Lung (tissue), 12 donors: Measurements from ENCODE around the gene DHCR7. TPM values are rescaled to one million over a fixed set of nuclear protein-coding genes. Genes with fewer than 3 reads are reported as not detected.
A peak's percentile ranks its signal among the peaks of the same experiment; 100 is the strongest.

ENCODE experiments used
- ATAC-seq: fragments of 200-7000 bp; cut with Tn5 transposase; one replicate; pipeline ENCODE4 v1.9.1; 2020; ENCODE audit warnings: moderate number of reproducible peaks; ENCODE audit not compliant: insufficient read depth, low FRiP score
- DNase-seq, 3 donors: peaks; one replicate each; pipeline ENCODE4 v3.0.0-alpha.2; 2013 to 2017
- H3K27ac ChIP-seq, 2 donors: one replicate each; pipeline ENCODE4 v1.5.1; 2013; ENCODE audit warnings: mild to moderate bottlenecking in 2 of 2, moderate library complexity in 2 of 2, control low read depth in 1 of 2, inconsistent platforms in 1 of 2, low read depth in 1 of 2, low read length in 1 of 2
- H3K27me3 ChIP-seq, 3 donors: one replicate each; pipeline ENCODE4 v1.5.1; 2013; ENCODE audit warnings: low read length in 2 of 3; ENCODE audit not compliant: control insufficient read depth in 3 of 3, insufficient read depth in 3 of 3
- H3K36me3 ChIP-seq, 4 donors: one replicate each; pipeline ENCODE4 v1.5.1; 2013; ENCODE audit warnings: low read length in 4 of 4, mild to moderate bottlenecking in 1 of 4, moderate library complexity in 1 of 4; ENCODE audit not compliant: control insufficient read depth in 4 of 4, insufficient read depth in 4 of 4
- H3K4me1 ChIP-seq, 5 donors: one replicate each; pipeline ENCODE4 v1.5.1; 2013; ENCODE audit warnings: low read length in 5 of 5, mild to moderate bottlenecking in 2 of 5, moderate library complexity in 1 of 5; ENCODE audit not compliant: control insufficient read depth in 5 of 5, insufficient read depth in 5 of 5
- H3K4me3 ChIP-seq: one replicate; pipeline ENCODE4 v1.5.1; 2013; ENCODE audit warnings: mild to moderate bottlenecking, control low read depth, moderate library complexity
- H3K9ac ChIP-seq, 2 donors: one replicate each; pipeline ENCODE4 v1.5.1; 2013; ENCODE audit warnings: low read length in 2 of 2, control low read depth in 1 of 2; ENCODE audit not compliant: insufficient read depth in 1 of 2
- H3K9me3 ChIP-seq, 4 donors: one replicate each; pipeline ENCODE4 v1.5.1; 2013; ENCODE audit warnings: low read length in 3 of 4, mild to moderate bottlenecking in 1 of 4, moderate library complexity in 1 of 4; ENCODE audit not compliant: control insufficient read depth in 4 of 4, insufficient read depth in 3 of 4
- CTCF ChIP-seq: IDR thresholded peaks from 2 replicates; pipeline ENCODE4 v1.5.1; 2012; ENCODE audit warnings: mild to moderate bottlenecking; ENCODE audit errors: control extremely low read depth, extremely low read depth
- WGBS, 2 donors: extraction: QIAGEN DNeasy Blood & Tissue Kit; methylation state at CpG; one replicate each; pipeline ENCODE4 v1.1.7; 2013; 5-methylcytosine and 5-hydroxymethylcytosine counted together
- polyA plus RNA-seq, 2 donors: library from polyadenylated mRNA; stranded (reverse); fragments of 200-250 nt; gene quantifications; one replicate each; pipeline ENCODE4 v1.2.1, GENCODE V29; 2013
- total RNA-seq, 2 donors: library from RNA; depleted of rRNA in 1 of 2; stranded (reverse); fragments of >200 nt in 1 of 2; gene quantifications; one replicate each; pipeline ENCODE4 v1.2.1, GENCODE V29; 2014 to 2021
- donor health status: control.
- donor health status: control.
- donor health status: Bipolar disorder and iron deficiency.
- donor health status: healthy.
- donor health status: DM: yes; HTN: yes; CAD: no.

The DHCR7 gene
- total and polyA plus RNA-seq, 4 donors = 41.2 to 138 (median 68.1) TPM

DNA sequence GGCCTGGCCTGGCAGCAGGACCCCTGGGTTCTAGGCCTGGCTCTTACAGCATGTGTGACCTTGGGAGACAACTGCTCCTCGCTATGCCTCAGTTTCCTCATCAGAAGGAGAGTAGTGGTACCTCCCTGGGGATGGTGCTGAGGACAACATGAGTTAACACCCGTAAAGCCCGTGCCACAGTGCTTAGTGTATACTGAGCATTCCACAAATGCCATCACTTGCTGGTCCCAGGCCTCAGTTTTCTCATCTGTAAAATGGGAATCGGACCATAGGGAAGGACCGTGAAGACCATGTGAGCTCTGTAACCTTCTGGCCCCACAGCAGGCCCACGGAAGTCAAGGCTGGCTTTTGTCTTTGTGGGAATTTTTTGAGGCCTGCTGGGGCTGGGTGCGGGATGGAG is 52.4 kb downstream of the DHCR7 start:
- DNase-seq = no peak
- no peak overlapping the region for H3K4me3 ChIP-seq
- peaks cover 0 to 24% (median 5%) of the 10 kb centered on the region in 5 donors for H3K4me1 ChIP-seq
- H3K9ac ChIP-seq = no peak overlapping the region
- no peak for TF ChIP-seq CTCF
- peaks cover under 1 to 4% (median 2%) of the 10 kb centered on the region in 3 donors for H3K27me3 ChIP-seq
- no peaks in the 10 kb centered on the region for H3K9me3 ChIP-seq
- 88 to 90% methylated on average over 7 of the region's 7 CpGs for WGBS, 2 donors
- no peak overlapping the region for H3K27ac ChIP-seq
- no peaks in the 10 kb centered on the region for H3K36me3 ChIP-seq
- ATAC-seq = no peak

- ATAC-seq (no peak), DNase-seq (no peak)
- 56 to 69% methylated on average over 7 of the region's 7 CpGs for WGBS, 2 donors
- Histone ChIP-seq H3K4me3 (no peak overlapping the region), H3K36me3 (no peaks in the 10 kb centered on the region), H3K9ac (no peak overlapping the region), H3K4me1 (peaks cover 0 to 24% (median 5%) of the 10 kb centered on the region in 5 donors), H3K27ac (no peak overlapping the region), H3K9me3 (no peaks in the 10 kb centered on the region), H3K27me3 (peaks cover 2 to 4% (median 3%) of the 10 kb centered on the region in 3 donors)
- TF ChIP-seq CTCF = no peak
Observed at GRCh38 chr11:71395263-71395560, 53.0 kb downstream of the DHCR7 start.

DNA sequence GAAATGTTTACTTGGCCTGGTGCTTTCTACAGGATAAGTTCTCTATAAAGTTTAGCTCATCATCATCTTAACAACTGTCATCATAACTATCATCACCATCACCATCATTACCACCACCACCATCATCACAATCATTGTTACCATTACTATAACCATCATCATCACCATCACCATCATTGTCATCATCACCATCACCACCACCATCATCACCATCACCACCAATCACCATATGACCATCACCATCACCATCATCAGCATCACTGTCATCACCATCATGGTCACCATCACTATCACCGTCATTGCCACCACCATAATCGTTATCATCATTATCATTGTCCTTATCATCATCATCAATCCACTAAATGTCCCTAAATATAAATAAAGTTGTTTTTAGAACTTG is 54.9 kb downstream of the DHCR7 start:
- no peaks in the 10 kb centered on the region for H3K36me3 ChIP-seq
- WGBS, 2 donors = 68 to 92% methylated on average over 2 of the region's 2 CpGs
- H3K9ac ChIP-seq = no peak overlapping the region
- DNase-seq (no peak), ATAC-seq (no peak)
- H3K27me3 ChIP-seq = peaks cover 2 to 4% (median 3%) of the 10 kb centered on the region in 3 donors
- peaks cover 0 to 24% (median 5%) of the 10 kb centered on the region in 5 donors for H3K4me1 ChIP-seq
- H3K9me3 ChIP-seq = peaks cover 0 to 5% (median 0%) of the 10 kb centered on the region in 4 donors
- TF ChIP-seq CTCF = no peak
- H3K4me3 ChIP-seq = no peak overlapping the region
- H3K27ac ChIP-seq = no peak overlapping the region

DNA sequence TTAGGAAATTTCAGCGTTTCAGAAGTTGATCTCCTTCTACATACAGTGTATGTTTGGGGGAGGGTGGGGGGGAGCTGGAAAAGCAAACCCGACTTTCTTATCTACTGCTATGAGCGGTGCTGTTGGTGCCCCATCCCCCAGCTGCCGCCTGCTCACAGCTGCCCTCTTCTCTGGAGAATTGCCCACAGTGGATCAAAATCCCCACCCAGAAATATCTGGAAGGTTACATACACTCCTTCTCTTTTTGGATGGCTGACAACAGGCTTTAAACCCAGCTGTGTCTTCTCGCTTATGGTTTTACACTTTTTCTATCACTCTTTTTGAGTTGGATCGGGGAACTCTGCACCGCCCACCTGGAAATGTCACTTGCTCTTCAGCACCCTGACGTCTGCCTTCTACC is 56.4 kb downstream of the DHCR7 start:
- WGBS, 2 donors = 44 to 59% methylated on average over 8 of the region's 8 CpGs
- H3K4me1 ChIP-seq = peaks cover 0 to 24% (median 5%) of the 10 kb centered on the region in 5 donors
- no peak overlapping the region for H3K27ac ChIP-seq
- TF ChIP-seq CTCF = no peak
- no peak overlapping the region for H3K4me3 ChIP-seq
- no peak for ATAC-seq
- no peak overlapping the region for H3K9ac ChIP-seq
- peaks cover 0 to 10% (median 0%) of the 10 kb centered on the region in 4 donors for H3K9me3 ChIP-seq
- DNase-seq = peak; percentile 63 to 65 (median 63)
- peaks cover 0 to 3% (median 2%) of the 10 kb centered on the region in 3 donors for H3K27me3 ChIP-seq
- H3K36me3 ChIP-seq = no peaks in the 10 kb centered on the region
